Measurements from ENCODE around the gene ITLN1.
A peak's percentile ranks its signal among the peaks of the same experiment; 100 is the strongest.
"Not testable (repeated sequence)": the region's sequence is repeated elsewhere in the genome, so short reads cannot be mapped to it uniquely, and the experiment has no call there.

ITLN1 gene

DNA sequence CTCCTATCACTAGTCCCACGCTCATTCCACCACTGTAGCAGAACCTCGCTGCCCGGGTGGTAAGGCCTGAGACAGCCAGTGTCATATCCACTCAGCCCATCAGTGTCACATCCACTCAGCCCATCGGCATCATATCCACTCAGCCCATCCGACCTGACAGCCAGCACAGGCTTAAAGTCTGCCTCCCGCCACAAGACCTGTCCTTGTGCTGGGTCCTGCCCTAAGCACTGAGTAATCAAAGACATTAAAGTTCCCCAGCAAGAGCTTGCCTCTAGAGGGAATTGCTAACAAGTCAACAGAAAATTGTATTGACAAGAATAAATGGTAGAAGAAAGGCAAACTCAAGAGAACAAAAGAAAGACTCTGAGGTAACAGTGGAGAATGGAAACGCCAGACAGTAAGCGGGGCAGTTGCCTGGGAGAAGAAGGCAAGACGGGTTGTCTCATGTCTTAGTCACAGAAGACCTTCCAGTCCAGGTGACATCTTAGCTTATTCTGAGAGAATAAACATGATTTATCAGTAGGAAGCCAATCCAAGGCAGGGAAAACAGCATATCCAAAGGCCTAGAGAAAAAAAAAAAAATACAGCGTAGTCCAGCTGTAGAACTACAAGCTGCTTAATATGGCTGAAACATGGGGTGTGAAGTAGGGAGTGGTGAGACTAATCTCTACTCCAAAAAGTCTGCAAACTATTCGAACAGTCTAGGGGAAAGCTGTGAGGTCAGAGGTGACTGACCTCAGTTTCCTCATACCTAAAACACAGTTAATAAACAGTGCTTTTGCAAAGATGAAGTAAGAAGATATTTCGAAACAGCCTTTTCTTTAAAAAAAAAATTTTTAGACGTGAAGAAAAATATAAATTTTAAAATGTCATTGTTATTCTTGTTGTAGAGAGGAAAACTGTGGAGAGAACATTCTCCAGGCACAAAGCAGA is 1.1 kb downstream of the ITLN1 start:
- DNase-seq (ENCODE audit: low read depth in 2 of 2) = no peak

DNA sequence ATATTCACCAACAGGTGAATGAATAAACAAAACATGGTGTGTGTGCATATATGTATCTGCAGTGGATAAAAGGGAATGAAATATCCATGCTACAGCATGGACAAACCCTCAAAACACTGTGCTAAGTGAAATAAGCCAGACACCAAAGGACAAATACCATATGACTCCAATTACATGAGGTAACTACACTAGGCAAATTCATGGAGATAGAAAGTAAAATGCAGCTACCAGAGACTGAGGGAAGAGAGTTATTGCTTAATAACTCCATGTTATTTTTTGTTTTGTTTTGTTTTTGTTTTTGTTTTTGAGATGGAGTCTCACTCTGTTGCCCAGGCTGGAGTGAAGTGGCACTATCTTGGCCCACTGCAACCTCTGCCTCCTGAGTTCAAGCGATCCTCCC is 2.4 kb downstream of the ITLN1 start:
- no peak for DNase-seq (ENCODE audit: low read depth in 2 of 2)

DNA sequence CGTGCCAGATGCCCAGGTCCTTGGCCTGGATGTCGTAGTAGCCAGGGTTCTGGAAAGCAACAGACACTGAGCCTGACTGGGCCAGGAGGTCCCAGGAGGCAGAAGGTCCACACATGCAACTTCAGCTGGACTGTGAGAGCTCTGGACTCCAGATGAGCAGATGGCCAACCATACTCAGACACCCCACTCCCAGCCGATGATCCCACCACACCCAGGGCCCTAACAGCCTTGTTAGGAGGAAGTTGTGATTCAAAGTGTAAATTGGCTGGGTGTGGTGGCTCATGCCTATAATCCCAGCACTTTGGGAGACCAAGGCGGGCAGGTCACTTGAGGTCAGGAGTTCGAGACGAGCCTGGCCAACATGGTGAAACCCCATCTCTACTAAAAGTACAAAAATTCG is 3.7 kb downstream of the ITLN1 start:
- DNase-seq (ENCODE audit: low read depth in 2 of 2) = not testable (repeated sequence)

DNA sequence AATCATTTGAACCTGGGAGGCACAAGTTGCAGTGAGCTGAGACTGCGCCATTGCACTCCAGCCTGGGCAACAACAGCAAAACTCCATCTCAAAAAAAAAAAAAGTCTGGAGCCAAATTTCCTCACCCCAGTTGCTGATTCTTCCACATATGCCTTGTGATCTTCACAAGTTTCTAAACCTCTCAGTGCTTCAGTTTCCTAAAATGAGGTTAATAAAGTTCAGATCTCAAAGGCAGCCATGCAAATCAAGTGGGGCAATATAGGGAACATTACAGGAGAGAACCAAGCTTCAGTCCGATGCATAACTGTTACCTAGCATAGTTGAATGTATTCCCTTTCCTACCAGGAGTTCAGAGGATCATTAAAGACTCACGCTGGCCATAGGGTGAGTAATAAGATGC is 4.8 kb downstream of the ITLN1 start:
- DNase-seq (ENCODE audit: low read depth in 2 of 2) = no peak

DNA sequence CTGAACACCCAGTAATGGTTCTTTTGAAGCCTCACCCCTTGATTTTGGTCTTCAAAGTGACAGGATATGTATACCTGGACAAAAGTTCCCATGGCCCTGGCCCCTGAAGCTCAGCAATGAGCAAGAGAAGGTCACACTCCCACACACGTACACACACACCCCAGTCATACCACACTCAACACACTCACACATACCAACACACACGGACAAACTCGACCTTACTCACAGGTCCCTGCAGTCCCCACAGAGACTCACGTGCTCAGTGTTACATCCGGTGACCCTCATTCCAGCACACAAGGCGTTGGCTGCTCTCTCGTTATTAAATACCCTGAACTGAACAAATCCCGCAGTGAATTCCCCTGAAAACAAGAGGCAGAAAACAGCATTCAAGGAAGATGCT is 5.9 kb downstream of the ITLN1 start:
- DNase-seq (ENCODE audit: low read depth in 2 of 2) = no peak

DNA sequence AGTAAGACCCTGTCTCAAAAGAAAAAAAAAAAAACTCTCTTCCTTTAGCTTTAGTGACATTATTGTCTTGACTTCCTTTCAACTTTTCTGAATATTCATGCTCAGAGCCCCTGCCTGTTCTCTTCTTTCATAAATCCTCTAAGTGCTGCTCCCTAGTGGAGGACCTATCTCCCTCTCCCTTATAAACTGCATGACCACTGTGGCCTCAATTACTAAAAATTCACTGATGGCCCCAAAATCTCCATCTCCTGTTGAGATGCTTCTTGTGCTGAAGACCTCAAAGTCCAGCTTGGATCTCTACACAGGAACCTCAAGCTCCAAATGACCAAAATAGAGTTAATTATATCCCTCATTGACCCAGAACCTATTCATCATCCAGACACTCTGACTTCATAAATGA is 7.8 kb downstream of the ITLN1 start:
- no peak for DNase-seq (ENCODE audit: low read depth in 2 of 2)

DNA sequence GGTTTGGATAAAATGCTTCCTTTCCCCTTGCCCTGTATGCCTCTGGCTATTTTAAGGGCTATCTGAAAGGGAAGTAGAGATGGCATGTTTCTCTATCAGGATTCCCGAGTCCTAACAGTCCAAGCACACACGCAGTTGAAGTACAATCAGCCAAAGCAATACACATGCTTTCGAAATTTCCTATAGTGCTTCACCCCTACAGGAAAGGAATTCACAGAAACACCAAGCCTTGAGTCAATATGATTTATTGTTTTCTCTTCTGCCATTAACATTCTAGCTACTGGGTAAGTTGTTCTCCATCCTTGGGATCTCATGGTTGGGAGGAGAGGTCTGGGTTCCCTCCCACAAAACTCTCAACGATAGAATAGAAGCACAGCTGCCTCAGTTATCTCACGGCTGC is 8.7 kb downstream of the ITLN1 start:
- no peak for DNase-seq (ENCODE audit: low read depth in 2 of 2)

DNA sequence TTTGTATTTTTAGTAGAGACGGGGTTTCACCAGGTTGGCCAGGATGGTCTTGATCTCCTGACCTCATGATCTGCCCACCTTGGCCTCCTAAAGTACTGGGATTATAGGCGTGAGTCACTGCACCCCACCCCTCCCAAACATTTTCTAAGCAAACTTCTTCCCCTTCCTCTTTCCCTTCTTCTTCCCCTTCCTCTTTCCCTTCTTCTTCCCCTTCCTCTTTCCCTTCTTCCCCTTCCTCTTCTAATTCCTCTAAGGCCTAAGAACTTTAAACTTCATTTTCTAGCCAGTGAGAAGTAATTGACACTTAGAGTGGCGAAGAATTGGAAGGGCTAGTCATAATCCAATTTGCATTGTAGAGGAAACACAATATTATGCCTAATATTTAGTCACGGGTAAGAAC is 9.4 kb downstream of the ITLN1 start:
- not testable (repeated sequence) for DNase-seq (ENCODE audit: low read depth in 2 of 2)

DNA sequence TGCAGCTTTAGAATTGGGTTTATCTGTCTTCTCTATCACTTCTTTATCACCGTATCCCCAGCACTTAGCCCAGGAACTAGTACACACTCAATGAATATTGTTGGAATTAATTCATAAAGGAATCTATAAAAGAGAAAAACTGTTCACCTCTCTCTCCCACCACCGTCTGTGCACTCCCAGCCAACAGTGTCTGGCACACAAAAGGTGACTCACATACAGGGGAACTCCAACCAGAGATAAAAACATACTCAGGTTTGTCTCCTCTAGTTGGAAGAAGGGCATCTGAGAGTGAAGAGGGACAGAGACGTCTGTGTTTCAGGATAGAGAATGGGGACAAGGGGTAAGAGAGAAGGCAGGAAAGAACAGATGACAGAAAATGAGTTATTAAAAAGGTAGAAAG is 10.0 kb downstream of the ITLN1 start:
- DNase-seq (ENCODE audit: low read depth in 2 of 2) = no peak

DNA sequence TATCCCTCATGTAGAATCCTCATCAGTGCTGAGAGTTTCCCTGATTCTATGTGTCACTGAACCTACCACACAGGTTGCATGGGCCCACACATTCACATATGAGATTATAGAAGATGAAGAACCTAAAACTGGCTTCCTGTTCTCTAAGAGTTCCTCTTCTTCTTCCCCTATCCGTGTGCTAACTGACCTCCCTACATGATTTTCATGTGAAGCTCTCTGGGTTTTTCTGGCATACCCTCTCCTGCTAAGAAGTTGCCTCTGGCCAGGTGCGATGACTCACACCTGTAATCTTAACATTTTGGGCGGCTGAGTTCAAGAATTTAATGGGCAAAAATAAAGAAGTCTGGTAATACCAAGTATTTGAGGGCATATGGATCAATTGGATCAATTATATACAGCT is 16.8 kb downstream of the ITLN1 start:
- no peak for DNase-seq (ENCODE audit: low read depth in 2 of 2)

DNA sequence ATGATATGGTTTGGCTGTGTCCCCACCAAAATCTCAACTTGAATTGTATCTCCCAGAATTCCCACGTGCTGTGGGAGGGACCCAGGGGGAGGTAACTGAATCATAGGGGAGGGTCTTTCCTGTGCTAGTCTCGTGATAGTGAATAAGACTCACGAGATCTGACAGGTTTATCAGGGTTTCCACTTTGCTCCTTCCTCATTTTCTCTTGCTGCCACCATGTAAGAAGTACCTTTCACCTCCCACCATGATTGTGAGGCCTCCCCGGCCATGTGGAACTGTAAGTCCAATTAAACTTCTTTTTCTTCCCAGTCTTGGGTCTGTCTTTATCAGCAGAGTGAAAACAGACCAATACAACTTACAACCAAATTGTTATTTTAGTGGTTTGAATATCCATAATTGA is 17.3 kb downstream of the ITLN1 start:
- not testable (repeated sequence) for DNase-seq (ENCODE audit: low read depth in 2 of 2)

DNA sequence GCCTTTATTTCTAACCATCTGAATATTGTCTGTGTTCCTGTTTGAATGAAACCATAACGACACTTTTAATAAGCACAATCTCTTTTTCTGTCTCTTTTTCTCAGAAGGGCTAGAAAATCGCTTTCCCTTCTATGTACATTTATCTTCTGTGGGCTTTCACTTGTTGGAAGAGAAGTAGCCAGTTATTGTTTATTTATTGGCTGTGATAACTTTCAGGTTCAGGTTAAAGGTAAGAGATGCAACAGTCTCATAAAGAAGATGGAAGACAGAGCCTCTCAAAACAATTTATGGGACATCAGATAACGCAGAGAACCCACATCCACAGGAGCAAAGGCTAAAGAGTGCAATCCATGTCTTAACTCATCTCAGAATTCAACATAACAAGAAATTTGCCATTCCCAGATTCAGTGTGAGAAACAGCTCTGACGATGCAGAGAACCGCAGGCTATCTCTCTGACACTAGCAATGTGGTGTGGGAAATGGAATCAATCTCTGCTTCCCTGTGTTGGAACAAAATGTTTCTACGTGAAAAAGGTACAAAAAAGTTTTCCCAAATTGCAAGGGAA is 18.2 kb downstream of the ITLN1 start:
- no peak for DNase-seq (ENCODE audit: low read depth in 2 of 2)

DNA sequence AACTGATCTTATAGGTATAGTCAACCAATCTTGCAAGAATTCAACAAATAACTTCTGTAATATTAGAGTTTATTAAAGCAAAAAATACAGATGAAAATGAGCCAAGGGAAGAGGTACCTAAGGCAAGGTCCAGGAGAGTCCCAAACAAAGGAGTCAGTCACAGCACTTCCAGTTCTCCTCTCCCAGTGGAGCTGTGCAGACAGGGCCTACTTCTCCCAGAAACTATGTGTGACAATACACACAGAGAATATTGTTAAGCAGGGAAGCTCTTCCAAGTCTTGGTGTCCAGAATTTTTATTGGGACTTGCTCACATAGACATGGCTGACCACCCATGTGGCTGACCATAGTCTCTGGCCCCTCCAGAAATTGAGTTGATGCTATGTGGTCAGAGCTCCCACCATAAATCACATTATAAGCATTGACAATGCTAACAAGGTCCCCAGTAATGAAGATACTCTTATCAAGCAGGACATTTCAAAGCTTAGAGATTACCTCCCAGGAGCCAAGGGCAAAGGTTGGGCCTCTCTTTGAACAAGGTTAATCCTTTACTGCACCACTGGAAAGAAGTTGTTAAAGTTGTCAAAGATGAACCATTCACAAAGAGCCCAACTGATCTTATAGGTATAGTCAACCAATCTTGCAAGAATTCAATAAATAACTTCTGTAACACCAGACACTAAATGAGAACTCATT is 18.8 kb downstream of the ITLN1 start:
- DNase-seq (ENCODE audit: low read depth in 2 of 2) = no peak

DNA sequence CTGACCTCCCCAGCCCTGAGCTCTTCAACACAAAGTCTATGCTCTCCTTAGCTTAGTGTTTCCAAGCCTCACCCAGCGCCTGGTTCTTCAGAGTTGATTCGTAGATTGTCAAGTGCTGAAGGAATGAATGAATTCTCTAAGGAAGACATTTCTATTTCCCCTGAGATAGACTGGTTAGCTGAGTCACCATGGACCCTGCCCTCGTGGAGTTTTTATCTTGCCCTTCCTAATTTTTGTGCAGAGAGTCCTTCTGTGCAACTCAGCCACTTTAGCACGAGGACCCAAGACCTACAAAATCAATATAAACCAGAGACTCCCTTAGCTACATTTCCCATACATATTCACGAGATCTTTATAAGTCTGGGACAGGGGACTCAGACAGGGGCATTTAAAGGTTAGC is 19.6 kb downstream of the ITLN1 start:
- DNase-seq (ENCODE audit: low read depth in 2 of 2) = no peak

DNA sequence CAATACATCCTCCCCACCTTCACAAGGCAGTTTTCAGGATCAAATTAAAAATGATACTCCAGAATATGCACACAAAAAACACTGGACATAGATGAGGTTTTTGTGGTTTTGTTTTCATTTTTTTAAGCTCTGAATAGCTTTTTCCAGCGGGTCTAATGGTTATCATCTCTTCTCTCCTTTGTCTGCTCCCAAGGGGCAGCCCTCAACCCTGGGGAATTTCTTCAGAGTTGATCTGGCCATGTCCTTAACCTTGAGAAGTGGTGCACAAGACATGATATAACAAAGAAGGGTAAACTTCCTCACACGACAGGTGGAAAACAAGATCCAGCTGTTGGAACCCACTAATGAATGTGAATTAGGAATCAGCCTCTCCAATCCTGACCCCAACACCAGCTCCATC is 20.8 kb downstream of the ITLN1 start:
- DNase-seq (ENCODE audit: low read depth in 2 of 2) = no peak

DNA sequence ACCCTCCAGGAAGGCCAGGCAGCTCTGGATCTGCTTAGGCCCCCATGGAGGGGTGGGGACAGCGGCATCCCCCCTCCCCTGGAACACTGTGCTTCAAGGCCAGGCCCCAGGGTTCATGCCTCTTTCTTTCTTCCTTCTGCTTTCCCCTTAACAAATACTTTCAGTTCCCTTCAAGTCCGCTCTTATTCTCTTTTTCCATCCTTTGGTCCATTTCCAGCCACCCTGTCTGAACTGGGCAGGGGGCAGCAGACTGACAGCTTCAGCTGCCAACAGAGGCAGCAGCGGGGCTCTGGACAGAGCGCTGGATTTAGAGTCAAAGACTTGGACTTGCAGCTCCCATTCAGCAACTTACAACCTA is 21.2 kb downstream of the ITLN1 start:
- DNase-seq (ENCODE audit: low read depth in 2 of 2) = no peak

DNA sequence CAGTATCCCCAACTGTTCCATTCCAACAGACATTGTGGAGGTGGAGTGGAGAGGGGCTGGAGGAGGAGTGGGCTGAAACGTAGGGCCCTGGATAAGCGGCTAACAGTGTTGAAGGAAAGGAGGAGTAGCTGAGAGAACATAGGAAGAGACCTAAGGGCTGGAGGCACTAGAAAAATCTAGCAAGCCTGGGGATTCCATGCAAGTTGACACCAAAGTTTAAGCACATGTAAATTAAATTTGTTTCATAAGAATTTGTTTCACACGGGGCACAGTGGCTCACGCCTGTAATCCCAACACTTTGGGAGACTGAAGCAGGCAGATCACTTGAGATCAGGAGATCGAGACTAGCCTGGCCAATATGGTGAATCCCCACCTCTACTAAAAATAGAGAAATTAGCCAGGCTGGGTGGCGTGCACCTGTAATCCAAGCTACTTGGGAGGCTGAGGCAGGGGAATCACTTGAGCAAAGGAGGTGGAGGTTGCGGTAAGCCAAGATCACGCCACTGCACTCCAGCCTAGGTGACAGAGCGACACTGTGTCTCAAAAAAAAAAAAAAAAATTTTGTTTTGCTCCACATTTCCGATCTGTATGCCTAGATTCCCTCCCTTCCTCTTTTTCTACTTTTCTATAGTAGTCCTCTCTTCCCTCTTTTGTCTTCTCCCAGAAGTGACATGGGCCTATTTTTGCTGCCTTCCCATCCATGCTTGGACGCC is 21.8 kb downstream of the ITLN1 start:
- no peak for DNase-seq (ENCODE audit: low read depth in 2 of 2)

DNA sequence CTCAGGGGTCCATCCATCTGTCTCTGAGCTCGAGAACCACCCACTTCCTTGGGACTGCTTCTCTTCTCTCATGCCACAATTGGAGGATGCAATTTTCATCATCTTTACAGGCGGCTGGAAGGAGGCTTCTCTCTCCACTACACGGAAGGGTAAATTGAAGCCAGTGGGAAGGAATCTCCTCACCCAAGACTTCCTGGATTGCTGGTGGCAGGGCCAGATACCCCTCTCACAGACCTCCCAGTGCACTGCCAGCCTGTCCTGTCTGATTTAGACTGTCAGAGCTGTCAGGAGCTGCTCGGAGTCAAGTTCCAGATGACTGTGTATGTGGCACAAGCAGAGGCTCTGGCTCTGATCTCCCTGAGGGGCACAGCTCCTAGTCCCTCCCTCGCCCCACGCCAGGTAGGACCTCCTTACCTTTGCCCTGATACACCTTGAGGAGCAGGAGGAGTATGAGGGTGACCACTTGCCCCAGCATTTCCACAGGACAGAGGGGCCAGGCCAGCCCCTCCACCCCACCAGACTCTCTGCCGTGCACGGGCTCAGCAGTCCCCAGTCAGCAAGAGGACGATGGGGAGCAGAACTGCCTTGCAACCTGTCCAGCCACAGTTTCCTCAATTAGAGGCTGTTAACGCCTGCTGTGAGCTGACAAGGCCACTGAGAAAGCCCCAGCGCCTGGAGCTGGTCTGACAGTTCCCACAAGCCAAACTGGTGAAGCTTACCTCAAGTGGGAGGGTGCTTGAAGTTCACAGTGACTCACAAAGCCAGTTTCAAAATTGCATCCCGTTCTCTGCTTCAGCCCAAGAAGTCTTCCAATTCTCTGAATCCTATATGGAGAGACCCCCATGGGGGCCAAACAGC is 22.5 kb downstream of the ITLN1 start, which contains the start of gene CD244:
Gene CD244, minus strand, starts transcription at position 685 of the 858 bp plus-strand sequence. Its CDS starts 210 bp downstream, at position 475.
- peak; percentile 39 to 54 for DNase-seq (ENCODE audit: low read depth in 2 of 2)

DNA sequence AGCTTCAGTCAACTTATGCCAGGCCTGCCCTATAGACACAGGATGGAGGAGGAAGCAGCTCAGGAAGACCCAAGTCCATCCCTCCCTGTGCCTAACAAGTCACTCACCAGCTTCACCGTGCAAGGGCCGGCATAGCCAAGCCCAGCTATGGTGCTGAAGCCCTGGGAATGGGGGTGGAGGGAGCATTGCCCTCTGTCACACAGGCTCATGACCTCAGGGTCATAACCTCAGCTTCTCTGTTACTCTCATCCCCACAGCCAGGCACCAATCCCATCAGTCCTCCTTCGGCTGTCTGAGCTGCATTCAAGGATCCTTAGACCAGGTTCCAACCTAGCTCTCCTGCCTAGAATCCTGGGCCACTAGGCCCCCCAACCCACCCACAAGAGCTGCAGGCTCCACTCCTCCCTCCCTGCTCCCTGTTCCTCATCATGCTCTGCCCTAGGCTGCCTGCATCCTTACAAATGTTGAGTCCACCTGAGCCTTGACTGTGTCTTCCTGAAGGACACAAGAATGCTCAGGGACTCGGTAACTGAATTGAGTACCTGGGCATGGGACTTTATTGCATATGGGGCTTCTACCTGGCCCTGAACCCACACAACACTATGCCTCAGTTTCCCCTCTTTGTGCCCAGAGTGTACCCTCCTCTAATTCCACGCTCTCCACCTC is 24.0 kb downstream of the ITLN1 start:
- no peak for DNase-seq (ENCODE audit: low read depth in 2 of 2)

DNA sequence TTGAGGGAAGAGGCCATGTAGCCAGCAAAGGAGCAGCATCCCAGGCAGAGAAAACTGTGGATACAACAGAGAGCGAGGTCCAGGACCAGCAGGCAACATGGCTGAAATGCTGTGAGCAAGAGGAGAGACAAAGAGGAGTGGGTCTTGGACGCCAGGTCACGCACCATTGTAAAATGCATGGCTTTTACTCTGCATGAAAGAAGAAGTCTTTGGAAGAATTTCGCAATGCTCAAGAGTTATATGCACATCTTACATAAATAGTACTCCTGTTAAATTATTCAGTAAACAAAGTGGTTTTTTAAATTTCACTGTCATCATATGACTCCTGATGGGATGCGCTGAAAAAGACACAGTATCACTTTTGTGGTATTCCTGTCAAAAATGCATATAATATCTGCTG is 25.8 kb downstream of the ITLN1 start:
- no peak for DNase-seq (ENCODE audit: low read depth in 2 of 2)

DNA sequence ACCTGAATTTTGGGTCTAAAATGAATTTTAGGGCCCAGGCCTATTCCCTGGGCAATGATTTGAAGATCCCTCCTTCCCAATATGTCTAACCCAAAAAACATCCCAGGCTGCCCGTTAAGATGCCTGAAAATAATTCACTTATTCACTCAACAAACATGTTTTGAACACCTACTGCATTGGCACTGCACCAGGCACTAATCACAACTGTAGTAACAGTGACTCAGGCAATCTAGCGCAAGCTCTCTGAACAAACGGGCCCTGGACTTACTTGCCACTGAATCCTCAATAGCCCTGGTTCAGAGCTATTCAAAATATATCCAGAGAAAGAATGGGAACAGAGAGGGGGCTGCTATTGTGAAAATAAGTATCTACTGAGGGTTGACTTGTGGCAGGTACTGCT is 26.5 kb downstream of the ITLN1 start:
- no peak for DNase-seq (ENCODE audit: low read depth in 2 of 2)
